ENCODE measurements around the gene SLC10A1.

The SLC10A1 gene

GRCh38 chr14:69796797-69797500 is at the start of gene SLC10A1:
Gene SLC10A1, minus strand, starts transcription at chr14:69797241. Its CDS starts 86 bp downstream, at chr14:69797155.
- Histone ChIP-seq H3K36me3 (ENCODE audit: control insufficient read depth, insufficient read depth, low read length) (no peaks in the 10 kb centered on the region; the same call in 1 of the 2 replicates), H3K4me3 (replicated peaks; ENCODE audit: low read depth, low read length) (no peak within 1 kb of the TSS), H3K27me3 (replicated peaks; ENCODE audit: control insufficient read depth, insufficient read depth, low read length) (no peaks in the 10 kb centered on the region)
- DNase-seq (ENCODE audit: extremely low read depth, insufficient read length): no peak
- TF ChIP-seq CTCF (IDR thresholded peaks at IDR 0.05; ENCODE audit: insufficient read depth, low read length, poor library complexity, severe bottlenecking): no peak

DNA sequence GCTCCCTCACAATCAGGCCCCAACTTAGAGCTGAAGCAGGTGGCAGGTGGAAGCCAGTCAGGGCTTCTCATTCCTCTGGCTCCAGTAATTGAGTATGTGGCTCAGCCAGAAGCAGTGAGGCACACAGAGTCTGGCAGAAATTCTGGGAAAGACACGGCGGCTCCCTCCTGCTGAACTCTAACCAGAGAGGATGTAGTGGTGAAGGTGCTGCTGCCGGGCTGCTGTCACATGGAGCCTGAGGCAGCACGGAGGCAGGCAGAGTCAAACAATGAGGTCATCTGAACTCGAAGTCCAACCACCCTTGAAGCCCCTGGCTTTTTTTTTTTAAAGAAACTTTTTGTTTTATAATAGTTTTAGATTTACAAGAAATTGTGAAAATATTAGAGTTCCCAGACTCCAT is 48.7 kb upstream of the SLC10A1 start:
- DNase-seq (ENCODE audit: extremely low read depth, insufficient read length): no peak
- TF ChIP-seq CTCF (IDR thresholded peaks at IDR 0.05; ENCODE audit: insufficient read depth, low read length, poor library complexity, severe bottlenecking): no peak
- Histone ChIP-seq H3K36me3 (ENCODE audit: control insufficient read depth, insufficient read depth, low read length) (no peaks in the 10 kb centered on the region), H3K4me3 (replicated peaks; ENCODE audit: low read depth, low read length) (no peak overlapping the region), H3K27me3 (replicated peaks; ENCODE audit: control insufficient read depth, insufficient read depth, low read length) (no peaks in the 10 kb centered on the region; the same call in 1 of the 2 replicates)

- Histone ChIP-seq H3K27me3 (replicated peaks; ENCODE audit: control insufficient read depth, insufficient read depth, low read length) (no peaks in the 10 kb centered on the region; the same call in 1 of the 2 replicates), H3K4me3 (replicated peaks; ENCODE audit: low read depth, low read length) (no peak overlapping the region), H3K36me3 (ENCODE audit: control insufficient read depth, insufficient read depth, low read length) (no peaks in the 10 kb centered on the region)
- TF ChIP-seq CTCF (IDR thresholded peaks at IDR 0.05; ENCODE audit: insufficient read depth, low read length, poor library complexity, severe bottlenecking): no peak
- no peak for DNase-seq (ENCODE audit: extremely low read depth, insufficient read length)
Observed at GRCh38 chr14:69845050-69845581, 48.1 kb upstream of the SLC10A1 start.

DNA sequence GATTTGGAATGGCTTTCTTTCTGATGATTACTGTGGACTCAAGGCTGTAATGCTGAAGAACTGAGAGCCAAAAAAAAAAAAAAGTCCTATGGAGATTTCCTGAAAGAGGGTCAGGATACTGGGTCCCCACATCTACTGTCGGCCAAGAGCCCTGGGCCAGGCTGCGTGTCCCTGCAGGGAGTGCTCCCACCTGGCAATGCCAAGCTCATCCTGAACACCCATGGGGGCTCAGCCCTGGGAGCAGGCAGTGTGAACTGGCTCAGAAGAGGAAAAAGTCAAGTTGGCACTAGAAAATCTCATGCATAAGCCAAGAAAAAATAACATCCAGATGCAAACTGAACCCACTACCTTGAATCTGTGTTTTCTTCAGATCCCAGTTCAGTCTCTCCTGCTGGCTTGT is 47.1 kb upstream of the SLC10A1 start:
- H3K27me3 ChIP-seq (replicated peaks; ENCODE audit: control insufficient read depth, insufficient read depth, low read length): no peaks in the 10 kb centered on the region; the same call in 1 of the 2 replicates
- DNase-seq (ENCODE audit: extremely low read depth, insufficient read length): no peak
- no peak overlapping the region for H3K4me3 ChIP-seq (replicated peaks; ENCODE audit: low read depth, low read length)
- H3K36me3 ChIP-seq (ENCODE audit: control insufficient read depth, insufficient read depth, low read length): no peaks in the 10 kb centered on the region
- TF ChIP-seq CTCF (IDR thresholded peaks at IDR 0.05; ENCODE audit: insufficient read depth, low read length, poor library complexity, severe bottlenecking): no peak

DNA sequence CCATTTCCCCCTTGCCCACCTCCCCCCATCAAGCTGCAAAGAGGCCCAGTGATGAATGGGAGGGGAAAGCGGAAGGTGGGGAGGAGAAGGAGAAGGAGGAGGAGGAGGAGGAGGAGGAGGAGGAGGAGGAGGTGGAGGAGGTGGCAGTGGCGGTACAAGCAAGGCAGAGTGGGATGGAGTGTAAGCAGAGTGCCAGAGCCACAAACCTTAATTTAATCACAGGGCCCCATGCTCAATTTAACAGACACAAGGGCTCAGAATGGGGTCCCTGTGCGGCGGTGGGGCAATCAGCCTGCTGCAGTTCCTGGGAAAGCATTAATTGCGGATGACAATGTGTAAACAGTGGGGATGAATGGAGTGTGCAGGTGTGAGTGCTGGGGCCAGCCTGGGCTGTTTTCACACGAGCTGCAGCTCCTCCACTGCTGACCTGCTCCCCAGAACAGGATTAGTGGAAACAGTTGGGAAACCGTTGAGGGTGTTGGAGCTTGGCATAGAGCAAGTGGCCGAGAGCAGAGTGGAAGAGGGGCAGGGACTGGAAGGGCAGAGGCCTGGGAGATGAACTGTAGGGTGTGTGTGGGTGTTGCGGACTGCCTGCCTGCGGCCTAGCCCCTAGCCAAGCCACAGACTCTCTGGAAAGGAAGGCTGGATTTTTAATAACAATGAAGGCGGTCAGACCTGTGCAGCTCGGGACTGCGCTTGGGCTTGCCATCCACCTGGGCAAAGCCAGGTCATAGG is 45.8 kb upstream of the SLC10A1 start:
- Histone ChIP-seq H3K27me3 (replicated peaks; ENCODE audit: control insufficient read depth, insufficient read depth, low read length) (no peaks in the 10 kb centered on the region; the same call in 1 of the 2 replicates), H3K4me3 (replicated peaks; ENCODE audit: low read depth, low read length) (no peak overlapping the region), H3K36me3 (ENCODE audit: control insufficient read depth, insufficient read depth, low read length) (no peaks in the 10 kb centered on the region)
- no peak for DNase-seq (ENCODE audit: extremely low read depth, insufficient read length)
- TF ChIP-seq CTCF (IDR thresholded peaks at IDR 0.05; ENCODE audit: insufficient read depth, low read length, poor library complexity, severe bottlenecking): no peak
